HEK293 (cell line): Measurements from ENCODE around the gene PFKL.

ENCODE experiments used
- FEZF1 ChIP-seq: fragments of 450-650 bp; formaldehyde crosslinking; IDR thresholded peaks from 2 replicates; pipeline ENCODE4 v1.5.1; 2016; ENCODE audit warnings: missing biosample characterization, missing genetic modification characterization
- HOXA7 ChIP-seq: sonication (generic); formaldehyde crosslinking; IDR thresholded peaks from 2 replicates; pipeline ENCODE4 v1.8.1; 2022; ENCODE audit warnings: missing genetic modification reagents, borderline replicate concordance
- HOXC10 ChIP-seq: sonication (generic); formaldehyde crosslinking; IDR thresholded peaks from 2 replicates; pipeline ENCODE4 v1.8.1; 2023; ENCODE audit warnings: mild to moderate bottlenecking, missing genetic modification reagents
- KLF10 ChIP-seq: fragments of 450-650 bp; IDR thresholded peaks from 2 replicates; pipeline ENCODE4 v1.5.1; 2018; ENCODE audit warnings: missing biosample characterization, mild to moderate bottlenecking, missing genetic modification characterization
- KLF7 ChIP-seq: fragments of 450-650 bp; formaldehyde crosslinking; IDR thresholded peaks from 2 replicates; pipeline ENCODE4 v1.5.1; 2016; ENCODE audit warnings: missing biosample characterization, missing genetic modification characterization, borderline replicate concordance
- OSR2 ChIP-seq: fragments of 450-650 bp; formaldehyde crosslinking; IDR thresholded peaks from 2 replicates; pipeline ENCODE4 v1.5.1; 2016; ENCODE audit warnings: missing biosample characterization, missing genetic modification characterization
- SP2 ChIP-seq: fragments of 450-650 bp; formaldehyde crosslinking; IDR thresholded peaks from 2 replicates; pipeline ENCODE4 v1.5.1; 2016; ENCODE audit warnings: missing biosample characterization, missing genetic modification characterization
- ZBTB21 ChIP-seq: fragments of 450-650 bp; formaldehyde crosslinking; IDR thresholded peaks from 2 replicates; pipeline ENCODE4 v1.5.1; 2017; ENCODE audit warnings: missing biosample characterization, missing genetic modification characterization
- ZBTB8A ChIP-seq: fragments of 450-650 bp; formaldehyde crosslinking; IDR thresholded peaks from 2 replicates; pipeline ENCODE4 v1.5.1; 2016; ENCODE audit warnings: missing biosample characterization, missing genetic modification characterization
- ZNF121 ChIP-seq: fragments of 450-650 bp; formaldehyde crosslinking; IDR thresholded peaks from 2 replicates; pipeline ENCODE4 v1.5.1; 2016; ENCODE audit warnings: missing biosample characterization, missing genetic modification characterization
- ZNF175 ChIP-seq: fragments of 450-650 bp; formaldehyde crosslinking; IDR thresholded peaks from 2 replicates; pipeline ENCODE4 v1.5.1; 2016; ENCODE audit warnings: missing biosample characterization, missing genetic modification characterization
- ZNF311 ChIP-seq: fragments of 450-650 bp; formaldehyde crosslinking; IDR thresholded peaks from 2 replicates; pipeline ENCODE4 v1.5.1; 2017; ENCODE audit warnings: missing biosample characterization, missing genetic modification characterization, borderline replicate concordance
- ZNF335 ChIP-seq: fragments of 450-650 bp; formaldehyde crosslinking; conservative IDR thresholded peaks from 2 replicates; pipeline ENCODE4 v1.5.1; 2016; ENCODE audit warnings: missing biosample characterization, missing genetic modification characterization
- ZNF350 ChIP-seq: fragments of 450-650 bp; formaldehyde crosslinking; IDR thresholded peaks from 2 replicates; pipeline ENCODE4 v1.5.0; 2017; ENCODE audit warnings: missing biosample characterization, mild to moderate bottlenecking, missing genetic modification characterization
- ZNF394 ChIP-seq: fragments of 450-650 bp; formaldehyde crosslinking; IDR thresholded peaks from 2 replicates; pipeline ENCODE4 v1.5.1; 2016; ENCODE audit warnings: missing biosample characterization, missing genetic modification characterization, mild to moderate bottlenecking, moderate library complexity, borderline replicate concordance
- ZNF513 ChIP-seq: fragments of 450-650 bp; IDR thresholded peaks from 2 replicates; pipeline ENCODE4 v1.5.1; 2018; ENCODE audit warnings: missing biosample characterization, missing genetic modification characterization
- ZNF791 ChIP-seq: fragments of 450-650 bp; formaldehyde crosslinking; IDR thresholded peaks from 2 replicates; pipeline ENCODE4 v1.5.1; 2016; ENCODE audit warnings: missing biosample characterization, missing genetic modification characterization
- ZSCAN18 ChIP-seq: fragments of 450-650 bp; formaldehyde crosslinking; IDR thresholded peaks from 2 replicates; pipeline ENCODE4 v1.5.1; 2016; ENCODE audit warnings: missing biosample characterization, missing genetic modification characterization
- ZSCAN23 ChIP-seq: fragments of 450-650 bp; formaldehyde crosslinking; IDR thresholded peaks from 2 replicates; pipeline ENCODE4 v1.5.1; 2016; ENCODE audit warnings: missing biosample characterization, missing genetic modification characterization
- ZXDB ChIP-seq: fragments of 450-650 bp; formaldehyde crosslinking; IDR thresholded peaks from 2 replicates; pipeline ENCODE4 v1.5.1; 2016; ENCODE audit warnings: missing biosample characterization, missing genetic modification characterization
- TF ChIP-seq, protein P1 (sequence below): fragments of 450-650 bp; formaldehyde crosslinking; IDR thresholded peaks from 2 replicates; pipeline ENCODE4 v1.5.0; 2017; ENCODE audit warnings: missing biosample characterization, missing genetic modification characterization, borderline replicate concordance
- TF ChIP-seq, protein P2 (sequence below): fragments of 450-650 bp; formaldehyde crosslinking; conservative IDR thresholded peaks from 2 replicates; pipeline ENCODE4 v1.5.1; 2016; ENCODE audit warnings: low read depth, missing biosample characterization, missing genetic modification characterization
- TF ChIP-seq, protein P3 (sequence below): fragments of 450-650 bp; formaldehyde crosslinking; IDR thresholded peaks from 2 replicates; pipeline ENCODE4 v1.5.1; 2017; ENCODE audit warnings: missing biosample characterization, missing genetic modification characterization

PFKL gene

GRCh38 chr21:44299458-44300261 lies at the start of gene PFKL (continued):
- TF ChIP-seq, protein P1, sequence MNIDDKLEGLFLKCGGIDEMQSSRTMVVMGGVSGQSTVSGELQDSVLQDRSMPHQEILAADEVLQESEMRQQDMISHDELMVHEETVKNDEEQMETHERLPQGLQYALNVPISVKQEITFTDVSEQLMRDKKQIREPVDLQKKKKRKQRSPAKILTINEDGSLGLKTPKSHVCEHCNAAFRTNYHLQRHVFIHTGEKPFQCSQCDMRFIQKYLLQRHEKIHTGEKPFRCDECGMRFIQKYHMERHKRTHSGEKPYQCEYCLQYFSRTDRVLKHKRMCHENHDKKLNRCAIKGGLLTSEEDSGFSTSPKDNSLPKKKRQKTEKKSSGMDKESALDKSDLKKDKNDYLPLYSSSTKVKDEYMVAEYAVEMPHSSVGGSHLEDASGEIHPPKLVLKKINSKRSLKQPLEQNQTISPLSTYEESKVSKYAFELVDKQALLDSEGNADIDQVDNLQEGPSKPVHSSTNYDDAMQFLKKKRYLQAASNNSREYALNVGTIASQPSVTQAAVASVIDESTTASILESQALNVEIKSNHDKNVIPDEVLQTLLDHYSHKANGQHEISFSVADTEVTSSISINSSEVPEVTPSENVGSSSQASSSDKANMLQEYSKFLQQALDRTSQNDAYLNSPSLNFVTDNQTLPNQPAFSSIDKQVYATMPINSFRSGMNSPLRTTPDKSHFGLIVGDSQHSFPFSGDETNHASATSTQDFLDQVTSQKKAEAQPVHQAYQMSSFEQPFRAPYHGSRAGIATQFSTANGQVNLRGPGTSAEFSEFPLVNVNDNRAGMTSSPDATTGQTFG (tag by site-specific recombination) = no peak
- TF ChIP-seq HOXC10 (CRISPR knock-in tag) (no peak), KLF7 (peak; percentile 94), ZNF791 (tag by site-specific recombination) (no peak), ZNF175 (tag by site-specific recombination) (no peak), ZNF121 (tag by site-specific recombination) (peak; percentile 99), ZNF311 (tag by site-specific recombination) (no peak), ZNF394 (tag by site-specific recombination) (peak; percentile 39; the same call in 1 of the 2 replicates), ZXDB (tag by site-specific recombination) (peak; percentile 87), OSR2 (tag by site-specific recombination) (peak; percentile 82), FEZF1 (tag by site-specific recombination) (no peak), SP2 (tag by site-specific recombination) (peak; percentile 55; the same call in 1 of the 2 replicates), KLF10 (tag by site-specific recombination) (peak; percentile 92), ZSCAN23 (tag by site-specific recombination) (no peak), ZSCAN18 (tag by site-specific recombination) (no peak), ZBTB21 (no peak), ZNF335 (tag by site-specific recombination) (peak; percentile 86), ZBTB8A (tag by site-specific recombination) (peak; percentile 88), ZNF350 (no peak), ZNF513 (tag by site-specific recombination) (no peak), HOXA7 (CRISPR knock-in tag) (no peak)
- TF ChIP-seq, protein P2, sequence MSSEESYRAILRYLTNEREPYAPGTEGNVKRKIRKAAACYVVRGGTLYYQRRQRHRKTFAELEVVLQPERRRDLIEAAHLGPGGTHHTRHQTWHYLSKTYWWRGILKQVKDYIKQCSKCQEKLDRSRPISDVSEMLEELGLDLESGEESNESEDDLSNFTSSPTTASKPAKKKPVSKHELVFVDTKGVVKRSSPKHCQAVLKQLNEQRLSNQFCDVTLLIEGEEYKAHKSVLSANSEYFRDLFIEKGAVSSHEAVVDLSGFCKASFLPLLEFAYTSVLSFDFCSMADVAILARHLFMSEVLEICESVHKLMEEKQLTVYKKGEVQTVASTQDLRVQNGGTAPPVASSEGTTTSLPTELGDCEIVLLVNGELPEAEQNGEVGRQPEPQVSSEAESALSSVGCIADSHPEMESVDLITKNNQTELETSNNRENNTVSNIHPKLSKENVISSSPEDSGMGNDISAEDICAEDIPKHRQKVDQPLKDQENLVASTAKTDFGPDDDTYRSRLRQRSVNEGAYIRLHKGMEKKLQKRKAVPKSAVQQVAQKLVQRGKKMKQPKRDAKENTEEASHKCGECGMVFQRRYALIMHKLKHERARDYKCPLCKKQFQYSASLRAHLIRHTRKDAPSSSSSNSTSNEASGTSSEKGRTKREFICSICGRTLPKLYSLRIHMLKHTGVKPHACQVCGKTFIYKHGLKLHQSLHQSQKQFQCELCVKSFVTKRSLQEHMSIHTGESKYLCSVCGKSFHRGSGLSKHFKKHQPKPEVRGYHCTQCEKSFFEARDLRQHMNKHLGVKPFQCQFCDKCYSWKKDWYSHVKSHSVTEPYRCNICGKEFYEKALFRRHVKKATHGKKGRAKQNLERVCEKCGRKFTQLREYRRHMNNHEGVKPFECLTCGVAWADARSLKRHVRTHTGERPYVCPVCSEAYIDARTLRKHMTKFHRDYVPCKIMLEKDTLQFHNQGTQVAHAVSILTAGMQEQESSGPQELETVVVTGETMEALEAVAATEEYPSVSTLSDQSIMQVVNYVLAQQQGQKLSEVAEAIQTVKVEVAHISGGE (tag by site-specific recombination) = peak; percentile 55; the same call in 1 of the 2 replicates
- TF ChIP-seq, protein P3, sequence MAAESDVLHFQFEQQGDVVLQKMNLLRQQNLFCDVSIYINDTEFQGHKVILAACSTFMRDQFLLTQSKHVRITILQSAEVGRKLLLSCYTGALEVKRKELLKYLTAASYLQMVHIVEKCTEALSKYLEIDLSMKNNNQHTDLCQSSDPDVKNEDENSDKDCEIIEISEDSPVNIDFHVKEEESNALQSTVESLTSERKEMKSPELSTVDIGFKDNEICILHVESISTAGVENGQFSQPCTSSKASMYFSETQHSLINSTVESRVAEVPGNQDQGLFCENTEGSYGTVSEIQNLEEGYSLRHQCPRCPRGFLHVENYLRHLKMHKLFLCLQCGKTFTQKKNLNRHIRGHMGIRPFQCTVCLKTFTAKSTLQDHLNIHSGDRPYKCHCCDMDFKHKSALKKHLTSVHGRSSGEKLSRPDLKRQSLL (tag by site-specific recombination) = no peak
